HEK293 (cell line): ENCODE measurements around the gene SGO1.

Experiments
- CTCF ChIA-PET: fragments of 350-600 bp; formaldehyde crosslinking; extraction: SDS; loops from one replicate; lab custom pipeline; 2021; ENCODE audit warnings: antibody characterized with exemption; lab: Yijun Ruan, JAX
- POLR2A ChIA-PET: fragments of 300-600 bp; formaldehyde crosslinking; extraction: SDS; loops from one replicate; lab custom pipeline; 2020; ENCODE audit warnings: antibody characterized with exemption, inconsistent platforms; lab: Yijun Ruan, JAX
- H3K27ac ChIP-seq: fragments of 200-500 bp; sonication (Bioruptor generic); 2 replicates; pipeline ENCODE4 v1.5.1; 2014; ENCODE audit warnings: low read depth, low read length, control low read depth, inconsistent platforms; ENCODE audit errors: extremely low read depth
- H3K36me3 ChIP-seq, 2 experiments: fragments of 200-500 bp in 1 of 2; sonication (Bioruptor generic) in 1 of 2; 1 replicate in 1 of 2; 2 replicates in 1 of 2; pipeline ENCODE4 v1.5.1; 2014 to 2017; ENCODE audit warnings: inconsistent platforms in 2 of 2, low read length in 2 of 2; ENCODE audit not compliant: control insufficient read depth in 2 of 2, insufficient read depth in 1 of 2
- H3K4me1 ChIP-seq: fragments of 200-500 bp; sonication (Bioruptor generic); 2 replicates; pipeline ENCODE4 v1.5.1; 2014; ENCODE audit warnings: mild to moderate bottlenecking, low read length, inconsistent platforms; ENCODE audit not compliant: control insufficient read depth, insufficient read depth
- H3K4me3 ChIP-seq: 2 replicates; pipeline ENCODE4 v1.5.1; 2011; ENCODE audit warnings: low read depth, mild to moderate bottlenecking, control low read depth, low read length, moderate library complexity
- H3K9me3 ChIP-seq: fragments of 200-500 bp; sonication (Bioruptor generic); 2 replicates; pipeline ENCODE4 v1.5.1; 2014; ENCODE audit warnings: low read depth, low read length, inconsistent platforms; ENCODE audit not compliant: control insufficient read depth, insufficient read depth
- BCL11A ChIP-seq: fragments of 450-650 bp; formaldehyde crosslinking; IDR thresholded peaks from 2 replicates; pipeline ENCODE4 v1.5.1; 2016; ENCODE audit warnings: low read depth, missing biosample characterization, missing genetic modification characterization
- KLF10 ChIP-seq: fragments of 450-650 bp; IDR thresholded peaks from 2 replicates; pipeline ENCODE4 v1.5.1; 2018; ENCODE audit warnings: missing biosample characterization, mild to moderate bottlenecking, missing genetic modification characterization
- KLF8 ChIP-seq: fragments of 450-650 bp; formaldehyde crosslinking; IDR thresholded peaks from 2 replicates; pipeline ENCODE4 v1.5.1; 2016; ENCODE audit warnings: missing biosample characterization, missing genetic modification characterization
- OVOL3 ChIP-seq: fragments of 450-650 bp; formaldehyde crosslinking; IDR thresholded peaks from 2 replicates; pipeline ENCODE4 v1.5.1; 2016; ENCODE audit warnings: missing biosample characterization, missing genetic modification characterization
- ZBTB8A ChIP-seq: fragments of 450-650 bp; formaldehyde crosslinking; IDR thresholded peaks from 2 replicates; pipeline ENCODE4 v1.5.1; 2016; ENCODE audit warnings: missing biosample characterization, missing genetic modification characterization
- ZFP37 ChIP-seq: fragments of 450-650 bp; formaldehyde crosslinking; IDR thresholded peaks from 2 replicates; pipeline ENCODE4 v1.5.1; 2016; ENCODE audit warnings: missing biosample characterization, missing genetic modification characterization
- ZNF133 ChIP-seq: fragments of 450-650 bp; formaldehyde crosslinking; IDR thresholded peaks from 2 replicates; pipeline ENCODE4 v1.5.1; 2016; ENCODE audit warnings: missing biosample characterization, missing genetic modification characterization
- ZNF19 ChIP-seq: fragments of 450-650 bp; formaldehyde crosslinking; IDR thresholded peaks from 2 replicates; pipeline ENCODE4; 2016; ENCODE audit warnings: missing biosample characterization, missing genetic modification characterization, low read depth
- ZNF335 ChIP-seq: fragments of 450-650 bp; formaldehyde crosslinking; conservative IDR thresholded peaks from 2 replicates; pipeline ENCODE4 v1.5.1; 2016; ENCODE audit warnings: missing biosample characterization, missing genetic modification characterization
- ZNF423 ChIP-seq: fragments of 450-650 bp; formaldehyde crosslinking; IDR thresholded peaks from 2 replicates; pipeline ENCODE4 v1.5.1; 2016; ENCODE audit warnings: missing biosample characterization, missing genetic modification characterization
- ZNF48 ChIP-seq: fragments of 450-650 bp; formaldehyde crosslinking; IDR thresholded peaks from 2 replicates; pipeline ENCODE4 v1.5.1; 2016; ENCODE audit warnings: missing biosample characterization, missing genetic modification characterization
- ZNF558 ChIP-seq: fragments of 450-650 bp; formaldehyde crosslinking; IDR thresholded peaks from 2 replicates; pipeline ENCODE4 v1.5.1; 2016; ENCODE audit warnings: missing biosample characterization, missing genetic modification characterization
- ZNF561 ChIP-seq: fragments of 450-650 bp; IDR thresholded peaks from 2 replicates; pipeline ENCODE4 v1.5.1; 2018; ENCODE audit warnings: missing biosample characterization, missing genetic modification characterization, borderline replicate concordance
- ZNF785 ChIP-seq: fragments of 450-650 bp; formaldehyde crosslinking; IDR thresholded peaks from 2 replicates; pipeline ENCODE4 v1.5.1; 2016; ENCODE audit warnings: missing biosample characterization, missing genetic modification characterization
- ZSCAN23 ChIP-seq: fragments of 450-650 bp; formaldehyde crosslinking; IDR thresholded peaks from 2 replicates; pipeline ENCODE4 v1.5.1; 2016; ENCODE audit warnings: missing biosample characterization, missing genetic modification characterization
- TF ChIP-seq, protein P1 (sequence below): fragments of 450-650 bp; formaldehyde crosslinking; IDR thresholded peaks from 2 replicates; pipeline ENCODE4 v1.5.1; 2016; ENCODE audit warnings: missing biosample characterization, missing genetic modification characterization, borderline replicate concordance
- TF ChIP-seq, protein P2 (sequence below): fragments of 450-650 bp; IDR thresholded peaks from 2 replicates; pipeline ENCODE4 v1.5.1; 2018; ENCODE audit warnings: missing biosample characterization, missing genetic modification characterization
- TF ChIP-seq, protein P3 (sequence below): fragments of 450-650 bp; formaldehyde crosslinking; IDR thresholded peaks from 2 replicates; pipeline ENCODE4 v1.5.1; 2016; ENCODE audit warnings: missing biosample characterization, missing genetic modification characterization
- TF ChIP-seq, protein P4 (sequence below): fragments of 450-650 bp; formaldehyde crosslinking; IDR thresholded peaks from 2 replicates; pipeline ENCODE4 v1.5.1; 2016; ENCODE audit warnings: missing biosample characterization, missing genetic modification characterization
- TF ChIP-seq, protein P5 (sequence below): fragments of 450-650 bp; formaldehyde crosslinking; IDR thresholded peaks from 2 replicates; pipeline ENCODE4 v1.5.1; 2016; ENCODE audit warnings: missing biosample characterization, missing genetic modification characterization, borderline replicate concordance

Gene SGO1

DNA sequence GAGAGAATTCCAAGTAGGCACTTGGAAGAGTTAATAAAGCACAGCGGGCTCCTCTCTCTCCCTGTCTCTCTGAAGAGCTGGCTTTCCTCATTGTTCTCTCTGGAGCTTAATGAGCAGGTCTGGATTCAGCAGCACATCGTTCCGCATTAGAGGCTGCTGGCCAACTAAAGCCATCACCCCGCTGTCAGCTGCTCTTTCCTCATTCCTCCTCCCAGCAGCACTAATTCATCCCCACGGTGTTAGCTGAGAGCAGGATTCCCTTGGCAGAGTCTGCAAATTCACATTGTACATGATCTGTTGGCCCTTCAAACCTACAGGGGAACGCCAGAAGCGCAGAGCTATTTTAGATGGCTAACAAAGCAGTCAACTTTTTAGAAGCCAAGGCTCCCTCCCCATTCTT lies 44.2 kb downstream of the SGO1 start (continued):
- TF ChIP-seq, protein P1, sequence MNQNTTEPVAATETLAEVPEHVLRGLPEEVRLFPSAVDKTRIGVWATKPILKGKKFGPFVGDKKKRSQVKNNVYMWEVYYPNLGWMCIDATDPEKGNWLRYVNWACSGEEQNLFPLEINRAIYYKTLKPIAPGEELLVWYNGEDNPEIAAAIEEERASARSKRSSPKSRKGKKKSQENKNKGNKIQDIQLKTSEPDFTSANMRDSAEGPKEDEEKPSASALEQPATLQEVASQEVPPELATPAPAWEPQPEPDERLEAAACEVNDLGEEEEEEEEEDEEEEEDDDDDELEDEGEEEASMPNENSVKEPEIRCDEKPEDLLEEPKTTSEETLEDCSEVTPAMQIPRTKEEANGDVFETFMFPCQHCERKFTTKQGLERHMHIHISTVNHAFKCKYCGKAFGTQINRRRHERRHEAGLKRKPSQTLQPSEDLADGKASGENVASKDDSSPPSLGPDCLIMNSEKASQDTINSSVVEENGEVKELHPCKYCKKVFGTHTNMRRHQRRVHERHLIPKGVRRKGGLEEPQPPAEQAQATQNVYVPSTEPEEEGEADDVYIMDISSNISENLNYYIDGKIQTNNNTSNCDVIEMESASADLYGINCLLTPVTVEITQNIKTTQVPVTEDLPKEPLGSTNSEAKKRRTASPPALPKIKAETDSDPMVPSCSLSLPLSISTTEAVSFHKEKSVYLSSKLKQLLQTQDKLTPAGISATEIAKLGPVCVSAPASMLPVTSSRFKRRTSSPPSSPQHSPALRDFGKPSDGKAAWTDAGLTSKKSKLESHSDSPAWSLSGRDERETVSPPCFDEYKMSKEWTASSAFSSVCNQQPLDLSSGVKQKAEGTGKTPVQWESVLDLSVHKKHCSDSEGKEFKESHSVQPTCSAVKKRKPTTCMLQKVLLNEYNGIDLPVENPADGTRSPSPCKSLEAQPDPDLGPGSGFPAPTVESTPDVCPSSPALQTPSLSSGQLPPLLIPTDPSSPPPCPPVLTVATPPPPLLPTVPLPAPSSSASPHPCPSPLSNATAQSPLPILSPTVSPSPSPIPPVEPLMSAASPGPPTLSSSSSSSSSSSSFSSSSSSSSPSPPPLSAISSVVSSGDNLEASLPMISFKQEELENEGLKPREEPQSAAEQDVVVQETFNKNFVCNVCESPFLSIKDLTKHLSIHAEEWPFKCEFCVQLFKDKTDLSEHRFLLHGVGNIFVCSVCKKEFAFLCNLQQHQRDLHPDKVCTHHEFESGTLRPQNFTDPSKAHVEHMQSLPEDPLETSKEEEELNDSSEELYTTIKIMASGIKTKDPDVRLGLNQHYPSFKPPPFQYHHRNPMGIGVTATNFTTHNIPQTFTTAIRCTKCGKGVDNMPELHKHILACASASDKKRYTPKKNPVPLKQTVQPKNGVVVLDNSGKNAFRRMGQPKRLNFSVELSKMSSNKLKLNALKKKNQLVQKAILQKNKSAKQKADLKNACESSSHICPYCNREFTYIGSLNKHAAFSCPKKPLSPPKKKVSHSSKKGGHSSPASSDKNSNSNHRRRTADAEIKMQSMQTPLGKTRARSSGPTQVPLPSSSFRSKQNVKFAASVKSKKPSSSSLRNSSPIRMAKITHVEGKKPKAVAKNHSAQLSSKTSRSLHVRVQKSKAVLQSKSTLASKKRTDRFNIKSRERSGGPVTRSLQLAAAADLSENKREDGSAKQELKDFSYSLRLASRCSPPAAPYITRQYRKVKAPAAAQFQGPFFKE = no peak
- no peak for TF ChIP-seq ZNF561 (tag by site-specific recombination)
- no peak for TF ChIP-seq ZNF133 (tag by site-specific recombination)
- no peak for TF ChIP-seq ZSCAN23 (tag by site-specific recombination)
- TF ChIP-seq, protein P2, sequence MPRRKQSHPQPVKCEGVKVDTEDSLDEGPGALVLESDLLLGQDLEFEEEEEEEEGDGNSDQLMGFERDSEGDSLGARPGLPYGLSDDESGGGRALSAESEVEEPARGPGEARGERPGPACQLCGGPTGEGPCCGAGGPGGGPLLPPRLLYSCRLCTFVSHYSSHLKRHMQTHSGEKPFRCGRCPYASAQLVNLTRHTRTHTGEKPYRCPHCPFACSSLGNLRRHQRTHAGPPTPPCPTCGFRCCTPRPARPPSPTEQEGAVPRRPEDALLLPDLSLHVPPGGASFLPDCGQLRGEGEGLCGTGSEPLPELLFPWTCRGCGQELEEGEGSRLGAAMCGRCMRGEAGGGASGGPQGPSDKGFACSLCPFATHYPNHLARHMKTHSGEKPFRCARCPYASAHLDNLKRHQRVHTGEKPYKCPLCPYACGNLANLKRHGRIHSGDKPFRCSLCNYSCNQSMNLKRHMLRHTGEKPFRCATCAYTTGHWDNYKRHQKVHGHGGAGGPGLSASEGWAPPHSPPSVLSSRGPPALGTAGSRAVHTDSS (tag by site-specific recombination) = no peak
- no peak for TF ChIP-seq ZBTB8A (tag by site-specific recombination)
- TF ChIP-seq ZNF558 (tag by site-specific recombination) = no peak
- TF ChIP-seq, protein P3, sequence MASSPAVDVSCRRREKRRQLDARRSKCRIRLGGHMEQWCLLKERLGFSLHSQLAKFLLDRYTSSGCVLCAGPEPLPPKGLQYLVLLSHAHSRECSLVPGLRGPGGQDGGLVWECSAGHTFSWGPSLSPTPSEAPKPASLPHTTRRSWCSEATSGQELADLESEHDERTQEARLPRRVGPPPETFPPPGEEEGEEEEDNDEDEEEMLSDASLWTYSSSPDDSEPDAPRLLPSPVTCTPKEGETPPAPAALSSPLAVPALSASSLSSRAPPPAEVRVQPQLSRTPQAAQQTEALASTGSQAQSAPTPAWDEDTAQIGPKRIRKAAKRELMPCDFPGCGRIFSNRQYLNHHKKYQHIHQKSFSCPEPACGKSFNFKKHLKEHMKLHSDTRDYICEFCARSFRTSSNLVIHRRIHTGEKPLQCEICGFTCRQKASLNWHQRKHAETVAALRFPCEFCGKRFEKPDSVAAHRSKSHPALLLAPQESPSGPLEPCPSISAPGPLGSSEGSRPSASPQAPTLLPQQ (tag by site-specific recombination) = no peak

DNA sequence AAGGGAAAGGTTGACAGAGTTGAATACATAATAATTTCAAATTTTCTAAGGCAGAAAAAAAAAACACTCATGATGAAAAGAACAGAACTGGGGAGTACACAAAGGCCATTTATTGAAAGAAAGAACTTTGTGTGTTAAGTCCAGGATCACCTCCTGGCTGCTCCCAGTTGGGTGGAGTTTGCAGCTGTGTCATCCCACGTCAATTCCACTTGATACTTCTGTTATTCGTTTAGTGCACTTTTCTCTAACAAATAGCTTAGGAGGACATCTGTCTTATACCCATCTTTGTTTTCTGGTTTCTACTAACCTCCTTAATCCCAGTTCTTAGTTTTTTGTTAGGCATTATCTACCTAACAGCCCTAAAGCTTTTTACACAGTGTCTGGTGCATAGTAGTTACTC lies 44.7 kb downstream of the SGO1 start:
- Histone ChIP-seq H3K27ac (no peak overlapping the region), H3K4me1 (no peaks in the 10 kb centered on the region), H3K36me3 (peaks cover 0 to 20% of the 10 kb centered on the region in 2 experiments; a peak in 2 of 3 replicates), H3K4me3 (no peak overlapping the region), H3K9me3 (no peaks in the 10 kb centered on the region)
- ChIA-PET CTCF (interaction anchor here (0.7 kb wide), 4 partner anchors 8 to 1747 kb away, joined by 3 to 5 read pairs (median 3); no protein-coding TSS in a partner anchor), POLR2A (no interaction called here)
- TF ChIP-seq, protein P3 (tag by site-specific recombination) = no peak
- TF ChIP-seq ZNF19 (tag by site-specific recombination) = no peak
- TF ChIP-seq KLF8 (tag by site-specific recombination) = no peak
- no peak for TF ChIP-seq ZNF335 (tag by site-specific recombination)

DNA sequence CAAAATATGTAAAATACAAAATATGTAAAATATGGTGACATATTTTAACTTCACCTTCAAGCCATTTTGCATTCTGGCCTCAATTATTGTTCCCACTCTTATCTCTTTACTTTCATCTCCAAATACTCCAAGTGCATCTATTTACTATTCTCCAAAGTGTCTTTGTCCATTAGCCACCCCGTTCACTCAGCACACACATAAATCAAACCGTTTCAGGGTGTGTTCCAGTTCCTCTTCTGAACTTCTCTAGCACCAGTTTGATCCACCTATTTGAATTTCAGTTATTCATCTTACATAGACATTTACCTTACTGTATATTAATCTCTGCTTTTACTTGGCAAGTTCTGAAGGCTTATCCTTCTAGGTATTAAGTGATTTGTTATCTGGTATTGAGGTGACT lies 45.1 kb downstream of the SGO1 start:
- ChIA-PET CTCF (interaction anchor here (0.7 kb wide), 2 partner anchors 15 to 84 kb away, joined by 3 to 5 read pairs; no protein-coding TSS in a partner anchor), POLR2A (no interaction called here)
- Histone ChIP-seq H3K9me3 (no peaks in the 10 kb centered on the region), H3K4me3 (no peak overlapping the region), H3K36me3 (peaks cover 0 to 20% of the 10 kb centered on the region in 2 experiments; a peak in 2 of 3 replicates), H3K4me1 (no peaks in the 10 kb centered on the region), H3K27ac (no peak overlapping the region)
- no peak for TF ChIP-seq KLF10 (tag by site-specific recombination)
- TF ChIP-seq ZNF423 (tag by site-specific recombination) = no peak
- TF ChIP-seq, protein P4, sequence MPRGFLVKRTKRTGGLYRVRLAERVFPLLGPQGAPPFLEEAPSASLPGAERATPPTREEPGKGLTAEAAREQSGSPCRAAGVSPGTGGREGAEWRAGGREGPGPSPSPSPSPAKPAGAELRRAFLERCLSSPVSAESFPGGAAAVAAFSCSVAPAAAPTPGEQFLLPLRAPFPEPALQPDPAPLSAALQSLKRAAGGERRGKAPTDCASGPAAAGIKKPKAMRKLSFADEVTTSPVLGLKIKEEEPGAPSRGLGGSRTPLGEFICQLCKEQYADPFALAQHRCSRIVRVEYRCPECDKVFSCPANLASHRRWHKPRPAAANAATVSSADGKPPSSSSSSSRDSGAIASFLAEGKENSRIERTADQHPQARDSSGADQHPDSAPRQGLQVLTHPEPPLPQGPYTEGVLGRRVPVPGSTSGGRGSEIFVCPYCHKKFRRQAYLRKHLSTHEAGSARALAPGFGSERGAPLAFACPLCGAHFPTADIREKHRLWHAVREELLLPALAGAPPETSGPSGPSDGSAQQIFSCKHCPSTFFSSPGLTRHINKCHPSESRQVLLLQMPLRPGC (tag by site-specific recombination) = no peak
- no peak for TF ChIP-seq OVOL3 (tag by site-specific recombination)
- no peak for TF ChIP-seq ZNF785 (tag by site-specific recombination)
- TF ChIP-seq ZFP37 (tag by site-specific recombination) = no peak
- TF ChIP-seq ZNF48 (tag by site-specific recombination) = no peak
- TF ChIP-seq, protein P5, sequence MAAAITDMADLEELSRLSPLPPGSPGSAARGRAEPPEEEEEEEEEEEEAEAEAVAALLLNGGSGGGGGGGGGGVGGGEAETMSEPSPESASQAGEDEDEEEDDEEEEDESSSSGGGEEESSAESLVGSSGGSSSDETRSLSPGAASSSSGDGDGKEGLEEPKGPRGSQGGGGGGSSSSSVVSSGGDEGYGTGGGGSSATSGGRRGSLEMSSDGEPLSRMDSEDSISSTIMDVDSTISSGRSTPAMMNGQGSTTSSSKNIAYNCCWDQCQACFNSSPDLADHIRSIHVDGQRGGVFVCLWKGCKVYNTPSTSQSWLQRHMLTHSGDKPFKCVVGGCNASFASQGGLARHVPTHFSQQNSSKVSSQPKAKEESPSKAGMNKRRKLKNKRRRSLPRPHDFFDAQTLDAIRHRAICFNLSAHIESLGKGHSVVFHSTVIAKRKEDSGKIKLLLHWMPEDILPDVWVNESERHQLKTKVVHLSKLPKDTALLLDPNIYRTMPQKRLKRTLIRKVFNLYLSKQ (tag by site-specific recombination) = no peak
- TF ChIP-seq BCL11A (tag by site-specific recombination) = no peak
- TF ChIP-seq KLF8 (tag by site-specific recombination) = no peak
